Right renal cortex interstitium (tissue), 3 donors: ENCODE results near the gene KLF3. TPM values are rescaled to one million over a fixed set of nuclear protein-coding genes. Genes with fewer than 3 reads are reported as not detected.

ENCODE experiments used
- DNase-seq, 3 donors: peaks; one replicate each; pipeline ENCODE4 v3.0.0-alpha.2; 2013; ENCODE audit warnings: low read depth in 3 of 3, low spot score in 2 of 3
- polyA plus RNA-seq, 3 donors: library from polyadenylated mRNA; unstranded; fragments of 120-200 nt; gene quantifications; one replicate each; pipeline ENCODE4 v1.2.1, GENCODE V29; 2013; ENCODE audit not compliant: insufficient read length in 3 of 3

Gene KLF3
- polyA plus RNA-seq, 3 donors = 62.2 to 64.9 (median 64.1) TPM

- no peak for DNase-seq
Measured at GRCh38 chr4:38692421-38692820, 28.4 kb downstream of the KLF3 start.

- no peak for DNase-seq
Measured at GRCh38 chr4:38693569-38693968, 29.6 kb downstream of the KLF3 start.

GRCh38 chr4:38694330-38694729, 30.3 kb downstream of the KLF3 start:
- no peak for DNase-seq

GRCh38 chr4:38695809-38696208, 31.8 kb downstream of the KLF3 start:
- DNase-seq = no peak

- DNase-seq = no peak
Measured at GRCh38 chr4:38696697-38697096, 32.7 kb downstream of the KLF3 start.

GRCh38 chr4:38698176-38698575, 34.2 kb downstream of the KLF3 start:
- DNase-seq = no peak

- DNase-seq = no peak
Measured at GRCh38 chr4:38699112-38699511, 35.1 kb downstream of the KLF3 start.

- no peak for DNase-seq
Measured at GRCh38 chr4:38703635-38704034, 39.6 kb downstream of the KLF3 start.

- DNase-seq = no peak
Measured at GRCh38 chr4:38704622-38705154, 40.7 kb downstream of the KLF3 start.

- DNase-seq = no peak
Measured at GRCh38 chr4:38706301-38706700, 42.3 kb downstream of the KLF3 start.

- DNase-seq = no peak
Measured at GRCh38 chr4:38710053-38710452, 46.1 kb downstream of the KLF3 start.

GRCh38 chr4:38711066-38711465, 47.1 kb downstream of the KLF3 start:
- no peak for DNase-seq

GRCh38 chr4:38715050-38715449, 51.1 kb downstream of the KLF3 start:
- no peak for DNase-seq

GRCh38 chr4:38716256-38716655, 52.3 kb downstream of the KLF3 start:
- no peak for DNase-seq

- no peak for DNase-seq
Measured at GRCh38 chr4:38717604-38718003, 53.6 kb downstream of the KLF3 start.

GRCh38 chr4:38723114-38723513, 59.1 kb downstream of the KLF3 start:
- no peak for DNase-seq

- DNase-seq = no peak
Measured at GRCh38 chr4:38723726-38724474, 59.9 kb downstream of the KLF3 start.

- no peak for DNase-seq
Measured at GRCh38 chr4:38724475-38724808, 60.4 kb downstream of the KLF3 start.

GRCh38 chr4:38728631-38729141, 64.7 kb downstream of the KLF3 start:
- DNase-seq = no peak

- no peak for DNase-seq
Measured at GRCh38 chr4:38730493-38730829, 66.5 kb downstream of the KLF3 start.

GRCh38 chr4:38730830-38731646, 67.0 kb downstream of the KLF3 start:
- peak; percentile 50 to 69 (median 51) for DNase-seq

- no peak for DNase-seq
Measured at GRCh38 chr4:38733663-38734062, 69.7 kb downstream of the KLF3 start.
